ENCODE data around the gene CALHM2.

Gene CALHM2

DNA sequence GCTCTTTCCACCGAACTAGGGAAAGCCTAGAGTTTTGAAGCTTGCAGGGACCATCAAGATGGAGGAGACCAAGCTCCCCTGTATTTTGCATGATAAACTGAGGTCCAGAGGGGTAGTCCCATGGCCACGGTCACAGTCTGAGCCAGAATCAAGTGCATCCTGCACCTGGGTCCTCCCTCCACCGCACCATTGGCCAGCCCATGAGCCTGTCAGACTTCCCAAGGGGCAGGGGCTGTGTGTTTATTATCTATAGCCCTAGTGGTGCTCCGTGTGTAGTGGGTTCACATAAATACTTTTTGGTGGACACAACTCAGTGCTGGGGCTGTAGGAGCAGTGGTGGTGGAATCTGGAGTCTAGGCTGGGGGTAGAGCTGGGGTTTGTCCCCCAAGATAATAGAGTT, 23.3 kb upstream of the CALHM2 start:
- no peak for DNase-seq

GRCh38 chr10:103474077-103474476, 21.9 kb upstream of the CALHM2 start:
- no peak for DNase-seq

- DNase-seq = no peak
Measured at GRCh38 chr10:103473261-103473671, 21.1 kb upstream of the CALHM2 start.

DNA sequence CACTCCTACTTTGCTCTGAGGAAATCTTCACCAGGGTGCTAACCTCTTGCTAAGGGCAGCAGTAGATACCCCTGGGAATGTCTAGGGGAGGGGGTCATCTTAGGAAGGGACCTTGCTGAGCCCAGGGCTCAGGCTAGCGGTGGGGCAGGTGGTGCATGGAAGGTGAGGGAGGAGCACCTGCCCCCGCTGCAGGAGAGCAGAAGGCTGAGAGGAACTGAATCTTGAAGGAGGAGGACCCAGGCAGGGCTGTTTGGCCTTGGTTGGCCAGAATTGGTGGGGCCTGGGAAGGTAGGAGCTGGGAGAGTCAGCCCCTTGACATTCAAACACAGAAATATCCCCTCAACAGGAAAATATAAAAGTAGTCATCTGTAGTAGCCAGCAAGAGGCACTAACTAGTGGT, 19.8 kb upstream of the CALHM2 start:
- no peak for DNase-seq

DNA sequence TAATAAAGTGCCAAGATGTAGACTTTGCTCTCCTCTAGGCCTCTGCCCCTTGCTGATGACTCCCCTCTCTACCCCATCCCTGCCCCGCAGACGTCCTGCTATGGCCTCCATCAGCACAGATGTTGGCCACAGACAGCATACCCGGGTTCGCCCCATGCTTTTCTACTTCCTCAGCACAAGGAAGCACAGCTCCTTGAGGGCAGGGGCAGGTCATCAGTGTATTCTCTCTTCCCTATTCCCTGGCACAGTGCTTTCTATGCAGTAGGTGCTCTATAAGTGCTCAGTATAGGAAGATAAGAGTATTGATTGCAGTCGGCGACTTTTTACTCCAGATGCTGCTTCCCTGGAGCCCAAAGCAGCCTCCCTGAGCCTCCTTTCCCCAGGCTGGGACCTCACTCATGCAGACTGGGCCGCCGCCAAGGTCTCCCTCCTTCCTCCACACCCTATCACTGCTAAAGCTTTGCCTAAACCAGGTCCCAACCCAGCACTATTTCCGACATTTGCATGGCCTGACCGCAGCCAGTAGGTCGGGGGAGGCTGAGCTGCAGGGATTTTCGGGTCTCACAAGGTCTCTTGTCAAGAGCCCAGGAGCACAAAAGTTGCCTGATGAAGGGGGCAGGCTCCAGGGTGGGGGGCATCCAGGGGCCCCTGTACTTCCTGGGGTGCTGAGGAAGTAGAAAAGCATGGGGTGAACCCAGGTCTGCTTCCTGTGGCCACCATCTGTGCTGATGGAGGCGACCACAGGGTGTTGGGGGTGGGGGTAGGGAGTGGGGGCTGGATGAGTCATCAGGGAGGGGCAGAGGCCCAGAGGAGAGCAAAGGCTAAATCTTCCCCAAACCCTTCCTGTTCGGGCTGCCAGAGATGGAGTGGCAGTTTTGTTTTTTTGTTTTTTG, 18.8 kb upstream of the CALHM2 start:
- DNase-seq = no peak

DNA sequence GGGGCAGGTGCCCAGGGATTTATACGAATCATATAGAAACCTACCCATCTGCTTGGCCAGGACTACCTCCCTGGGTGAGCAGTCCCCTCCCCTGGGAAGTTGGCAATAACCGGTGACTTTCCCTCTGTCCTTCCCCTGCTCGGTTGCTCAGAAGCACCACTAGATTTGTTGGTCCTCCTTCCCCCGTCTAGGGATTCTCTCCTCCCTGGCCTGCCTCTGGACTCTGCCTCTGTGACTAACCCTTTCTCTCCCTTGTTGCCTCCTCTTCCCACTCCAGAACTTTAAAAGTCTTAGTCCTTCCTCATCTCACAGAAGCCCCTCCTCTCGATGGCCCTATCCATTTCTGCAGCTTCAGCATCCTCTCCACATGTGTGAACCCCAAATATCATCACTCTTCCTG, 17.0 kb upstream of the CALHM2 start:
- DNase-seq = no peak

- DNase-seq = no peak
Measured at GRCh38 chr10:103467406-103467805, 15.2 kb upstream of the CALHM2 start.

- DNase-seq = no peak
Measured at GRCh38 chr10:103466734-103467133, 14.6 kb upstream of the CALHM2 start.

GRCh38 chr10:103465411-103466179, 13.4 kb upstream of the CALHM2 start:
- DNase-seq = peak; percentile 9

DNA sequence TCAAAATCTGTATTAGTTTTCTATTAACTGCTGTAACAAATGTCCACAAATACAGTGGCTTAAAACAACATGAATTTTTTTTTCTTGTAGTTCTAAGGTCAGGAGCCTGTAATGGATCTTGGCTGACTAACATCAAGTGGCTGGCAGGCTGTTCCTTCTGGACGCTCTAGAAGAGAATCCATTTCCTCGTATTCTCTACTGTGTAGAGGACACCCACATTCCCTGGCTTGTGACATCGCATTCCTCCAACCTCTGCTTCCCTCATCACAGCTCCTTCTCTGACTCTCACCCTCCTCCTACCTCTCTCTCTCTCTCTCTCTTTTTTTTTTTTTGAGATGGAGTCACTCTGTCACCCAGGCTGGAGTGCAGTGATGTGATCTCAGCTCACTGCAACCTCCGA, 11.3 kb upstream of the CALHM2 start:
- DNase-seq = no peak

DNA sequence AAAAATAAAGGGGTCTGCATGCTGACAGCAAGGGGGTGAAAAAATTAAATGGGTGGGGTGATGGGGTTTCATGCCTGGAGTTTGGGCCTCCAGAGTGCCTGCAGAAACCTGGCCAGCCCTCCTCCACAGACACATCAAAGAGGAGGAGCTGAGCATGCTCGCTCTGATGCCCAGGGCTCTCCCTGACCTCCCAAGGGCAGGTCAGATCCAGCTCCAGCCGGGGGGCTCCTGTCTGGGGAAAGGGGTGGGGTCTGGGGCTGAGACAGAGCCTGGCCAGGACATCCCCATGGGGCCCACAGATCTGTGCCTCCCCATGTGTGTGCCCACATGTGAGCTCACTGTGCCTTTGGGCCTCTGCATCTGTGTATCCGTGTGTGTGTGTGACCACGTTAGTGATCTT, 7.4 kb upstream of the CALHM2 start:
- no peak for DNase-seq

DNA sequence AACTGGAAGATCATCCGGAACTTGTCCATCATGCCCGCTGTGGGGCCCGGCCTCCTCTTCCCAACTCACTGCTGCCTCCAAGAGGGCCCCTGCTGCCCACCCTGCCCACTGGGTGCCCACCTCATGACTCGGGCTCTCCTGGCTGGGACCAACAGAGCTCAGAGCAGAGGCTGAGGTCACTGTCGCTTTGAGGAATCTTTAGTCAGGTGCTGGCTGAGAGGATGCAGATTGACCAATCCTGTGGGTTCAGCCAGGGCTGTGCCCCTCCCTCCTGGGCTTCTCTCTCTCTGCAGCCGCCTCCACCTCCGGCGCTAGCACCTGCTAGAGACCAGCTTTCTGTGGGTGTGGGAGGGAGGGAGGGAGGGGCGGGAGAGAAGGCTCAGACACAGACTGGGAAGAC, 6.5 kb upstream of the CALHM2 start, which contains the start of gene CALHM1:
CALHM1 (minus strand) TSS at position 181 of the 400 bp plus-strand sequence; CDS start at position 32, 149 bp downstream.
- no peak for DNase-seq

DNA sequence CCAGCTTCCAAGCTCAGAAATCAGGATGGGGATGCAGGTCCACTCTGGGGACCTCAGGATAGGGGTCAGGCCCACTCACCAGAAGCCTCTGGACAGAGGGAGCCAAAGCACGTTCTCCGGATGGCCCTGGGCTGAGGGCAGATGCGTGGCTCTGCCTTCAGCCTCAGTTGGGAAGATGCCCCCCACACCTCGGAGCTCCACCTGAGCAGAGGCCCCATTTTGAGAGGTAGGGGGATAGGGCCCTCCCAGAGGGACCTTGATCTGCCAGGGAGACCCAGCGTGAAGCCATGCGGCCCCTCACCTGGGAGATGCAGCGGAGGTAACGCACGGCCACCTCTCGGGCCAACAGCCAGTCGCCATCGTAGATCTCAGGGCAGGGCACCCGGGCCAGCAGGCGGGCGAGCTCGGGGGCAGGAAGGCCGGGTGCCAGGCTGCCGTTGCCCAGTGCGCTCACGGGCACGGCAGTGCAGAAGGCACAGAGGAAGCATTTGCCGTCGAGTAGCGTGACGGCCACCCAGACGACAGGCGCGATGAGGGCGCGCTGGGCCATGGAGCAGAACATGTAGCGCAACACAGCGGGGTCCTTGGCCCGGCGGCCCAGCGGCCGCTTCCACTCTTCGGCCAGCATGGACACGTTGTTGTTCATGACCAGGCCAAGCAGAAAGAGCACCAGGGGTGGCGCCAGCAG, 5.9 kb upstream of the CALHM2 start:
- no peak for DNase-seq

DNA sequence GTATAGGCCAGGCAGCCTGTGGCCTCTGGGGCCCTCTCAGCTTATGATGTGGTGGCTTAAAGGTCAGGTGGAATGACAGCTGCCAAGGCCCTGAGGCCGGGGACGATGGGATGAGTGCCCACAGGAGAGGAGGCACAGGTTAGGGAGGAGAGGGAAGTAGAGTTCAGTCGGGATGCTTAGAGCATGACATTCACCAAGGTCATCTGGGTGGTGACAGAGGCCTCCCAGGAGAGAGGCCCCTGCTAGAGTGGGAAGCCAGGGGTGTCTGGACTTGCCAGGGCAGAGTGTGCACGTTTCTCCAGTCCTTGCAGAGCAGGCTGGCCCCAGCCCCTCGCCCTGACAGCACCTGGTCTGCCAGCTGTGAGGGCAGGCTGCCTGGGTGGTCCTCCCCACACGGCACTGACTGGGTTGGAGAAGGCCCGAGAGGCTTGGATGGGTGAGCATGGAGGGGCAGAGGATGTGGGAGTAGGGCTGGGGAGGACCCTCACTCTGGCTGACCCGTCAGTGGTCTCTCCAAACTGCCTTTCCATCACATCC, 5.1 kb upstream of the CALHM2 start:
- no peak for DNase-seq

DNA sequence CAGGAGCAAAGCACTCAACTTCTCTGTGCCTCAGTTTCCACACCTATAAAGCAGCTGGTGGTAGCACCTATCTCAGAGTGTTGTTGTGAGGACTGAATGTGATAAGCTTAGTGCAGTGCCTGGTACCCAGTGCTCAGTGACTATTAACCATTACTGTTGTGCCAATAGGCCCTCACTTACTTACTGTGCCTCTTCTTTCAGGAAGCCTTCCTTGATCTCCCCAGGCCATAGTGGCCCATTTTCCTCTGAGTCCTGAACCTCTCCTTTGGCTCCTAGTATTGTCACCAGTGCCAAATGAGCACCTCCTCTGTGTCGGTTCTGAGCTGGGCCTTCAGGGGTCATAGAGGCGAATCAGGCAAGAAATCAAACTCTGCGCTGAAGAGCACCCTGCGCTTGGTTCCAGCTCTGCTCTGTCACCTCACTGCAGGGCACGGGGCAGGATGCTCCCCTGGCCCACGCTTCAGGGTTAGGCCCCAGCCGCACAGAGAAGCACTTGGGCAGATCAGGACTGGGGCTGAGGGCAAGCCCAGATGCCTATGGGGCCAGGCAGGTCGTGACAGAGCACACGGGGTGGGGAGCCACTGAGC, 4.0 kb upstream of the CALHM2 start:
- DNase-seq = no peak

DNA sequence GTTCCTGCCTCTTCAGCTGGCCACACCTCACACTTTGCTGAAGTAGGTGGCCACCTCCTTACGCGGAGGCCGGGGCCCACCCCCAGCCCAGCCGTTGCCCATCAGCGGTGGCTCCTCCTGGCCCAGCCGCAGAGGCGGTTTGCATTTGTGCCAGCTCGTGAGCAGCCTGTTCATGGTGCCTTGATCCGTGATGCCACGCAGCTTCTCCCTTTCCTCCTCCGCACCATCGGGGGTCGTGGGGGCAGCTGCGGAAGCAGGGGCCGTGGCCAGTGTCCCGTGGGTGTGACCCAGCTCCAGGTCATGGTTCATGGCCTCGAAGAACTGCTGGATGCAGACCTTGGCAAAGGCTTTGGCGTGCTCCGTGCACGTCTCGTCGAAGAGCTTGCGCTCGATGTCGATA, 3.1 kb upstream of the CALHM2 start:
- DNase-seq = no peak

DNA sequence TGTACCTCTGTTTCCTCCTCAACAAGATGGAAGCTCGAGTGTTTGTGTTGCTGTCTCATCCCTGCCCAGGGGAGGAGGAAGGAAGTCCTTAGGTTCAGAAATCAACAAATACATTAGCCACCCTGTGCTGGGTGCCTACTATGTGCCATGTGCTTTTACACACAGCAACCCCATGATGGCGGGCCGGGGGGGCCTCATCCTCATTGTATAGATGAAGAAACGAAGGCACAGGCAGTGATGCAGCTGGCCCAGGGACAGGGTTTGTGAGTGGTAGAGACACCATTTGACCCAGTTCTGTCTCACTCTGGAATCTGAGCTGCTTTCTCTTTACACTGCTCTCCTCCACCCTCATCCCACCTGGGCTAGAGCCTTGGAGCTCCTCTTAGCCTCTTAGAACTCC, 1.9 kb upstream of the CALHM2 start:
- no peak for DNase-seq

DNA sequence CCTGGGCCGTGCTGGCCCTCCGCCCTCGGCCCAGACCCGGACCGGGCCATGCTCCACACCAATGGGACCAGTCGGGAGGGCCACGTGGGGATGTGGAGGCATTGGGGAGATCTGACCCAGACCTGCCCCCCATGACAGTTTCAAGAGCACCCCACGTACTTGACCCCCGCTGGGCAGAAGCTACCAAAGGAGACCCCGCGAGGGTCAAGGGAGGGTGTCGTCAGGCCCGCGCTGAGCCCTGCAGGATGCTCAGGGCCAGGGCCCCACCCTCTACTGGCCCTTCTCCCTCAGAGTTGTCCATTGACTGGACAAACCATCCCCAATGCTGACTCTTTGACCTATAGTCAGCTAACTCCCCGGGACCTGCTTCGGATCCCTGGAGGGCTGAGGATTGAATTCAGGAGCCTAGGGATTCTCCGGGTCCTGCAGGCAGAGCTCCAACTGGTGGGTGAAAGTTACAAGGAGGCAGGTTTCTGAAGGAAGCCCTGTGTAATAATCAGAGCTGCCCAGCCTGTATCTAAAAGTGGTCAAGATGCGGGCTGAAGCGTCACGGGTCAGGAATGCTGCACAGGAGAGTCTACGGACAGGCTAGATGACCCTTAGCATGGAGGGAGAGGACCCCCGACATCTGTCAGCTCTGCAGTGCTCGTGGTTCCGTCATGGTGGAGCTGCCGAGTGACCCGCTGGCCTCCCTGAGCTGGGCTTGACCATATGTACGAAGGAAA, 498 bp upstream of the CALHM2 start:
- DNase-seq = no peak

DNA sequence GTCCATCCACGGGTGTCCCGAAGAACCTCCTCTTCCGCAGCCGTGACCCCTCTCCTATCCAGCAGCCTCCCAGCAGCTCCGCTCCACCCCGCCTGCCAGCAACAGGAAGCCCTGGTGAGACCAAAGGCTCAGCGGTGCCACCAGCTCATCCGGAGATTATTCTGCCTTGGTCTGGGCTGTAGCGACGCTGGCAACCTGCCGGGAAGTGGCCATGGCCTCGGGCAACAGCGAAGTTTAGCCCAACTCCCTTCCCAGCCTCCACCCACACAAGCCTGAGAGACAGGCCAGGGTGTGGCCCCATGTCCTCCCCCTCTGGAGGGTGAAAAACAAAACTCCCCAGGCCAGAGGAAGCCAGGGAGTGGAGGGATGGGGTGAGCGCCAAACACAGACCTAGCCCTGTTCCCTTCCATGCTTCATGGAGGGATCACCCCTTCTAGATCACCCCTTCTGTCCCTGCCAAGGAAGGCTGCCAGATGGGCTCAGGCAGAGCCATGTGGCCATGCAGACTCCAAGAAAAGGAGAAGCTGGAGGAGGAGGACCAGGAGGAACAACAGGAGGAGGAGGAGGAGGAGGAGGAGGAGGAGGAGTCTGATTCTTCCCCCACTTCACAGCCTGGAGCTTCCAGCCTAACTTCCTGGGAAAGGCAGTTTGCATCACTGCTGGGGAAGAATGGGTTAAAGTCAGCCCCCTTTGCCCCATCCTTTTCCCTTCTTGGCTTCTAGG, 918 bp downstream of the CALHM2 start:
- peak; percentile 1 for DNase-seq

DNA sequence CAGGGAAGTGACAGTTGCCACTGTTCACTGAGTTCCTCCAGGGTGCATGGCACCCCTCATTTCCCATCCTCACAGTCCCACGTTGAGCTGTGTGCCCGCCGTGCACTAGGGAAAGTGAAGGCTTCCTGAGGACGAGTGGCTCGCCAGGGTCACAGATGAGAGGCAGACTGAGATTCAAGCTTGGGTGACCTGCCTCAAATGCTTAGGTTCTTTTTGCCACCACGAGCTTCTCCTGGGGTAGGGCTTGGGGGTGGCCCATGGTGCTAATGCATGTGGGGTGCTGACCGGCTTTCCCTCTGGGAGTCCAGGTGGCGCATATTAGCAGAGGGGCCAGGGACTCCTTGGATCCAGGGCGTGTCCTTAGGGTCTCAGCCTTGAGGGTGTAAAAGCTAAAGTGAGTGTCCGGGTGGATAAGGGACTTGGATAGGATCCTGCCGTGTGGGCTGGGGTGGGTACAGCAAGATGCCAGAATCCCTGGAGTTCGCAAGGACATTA, 1.9 kb downstream of the CALHM2 start:
- no peak for DNase-seq
